GM12865 (cell line): Measurements from ENCODE around the gene IFT25.

Source experiments
- DNase-seq: peaks from one replicate; pipeline ENCODE4 v3.0.0; 2010; ENCODE audit warnings: low read depth
- H3K4me3 ChIP-seq: 2 replicates; pipeline ENCODE4 v1.5.1; 2011; ENCODE audit warnings: mild to moderate bottlenecking, low read depth, low read length, control low read depth
- TF ChIP-seq, protein P1 (sequence below): IDR thresholded peaks from 2 replicates; pipeline ENCODE4 v1.5.1; 2011; ENCODE audit warnings: low read length, control low read depth, low read depth, inconsistent platforms; ENCODE audit not compliant: insufficient read depth; ENCODE audit errors: missing control alignments

IFT25 gene

DNA sequence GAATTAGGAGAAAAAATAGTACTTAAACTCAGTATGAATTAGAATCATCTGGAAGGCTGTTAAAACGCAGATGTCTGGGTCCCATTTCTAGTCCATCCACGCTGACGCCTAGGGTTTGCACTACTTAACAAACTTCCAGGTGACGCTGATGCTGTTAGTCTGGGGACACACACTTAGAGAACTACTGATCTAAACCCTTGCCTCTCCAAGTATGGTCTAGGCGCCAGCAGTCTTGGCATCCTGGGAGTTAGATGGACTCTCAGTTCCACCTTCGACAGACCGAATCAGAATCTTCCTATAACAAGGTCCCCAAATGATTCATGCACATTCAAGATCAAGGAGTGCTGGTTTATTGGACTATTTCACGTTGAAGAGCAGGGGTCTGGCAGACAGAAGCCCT lies 40.0 kb downstream of the IFT25 start:
- no peak overlapping the region for H3K4me3 ChIP-seq
- TF ChIP-seq, protein P1, sequence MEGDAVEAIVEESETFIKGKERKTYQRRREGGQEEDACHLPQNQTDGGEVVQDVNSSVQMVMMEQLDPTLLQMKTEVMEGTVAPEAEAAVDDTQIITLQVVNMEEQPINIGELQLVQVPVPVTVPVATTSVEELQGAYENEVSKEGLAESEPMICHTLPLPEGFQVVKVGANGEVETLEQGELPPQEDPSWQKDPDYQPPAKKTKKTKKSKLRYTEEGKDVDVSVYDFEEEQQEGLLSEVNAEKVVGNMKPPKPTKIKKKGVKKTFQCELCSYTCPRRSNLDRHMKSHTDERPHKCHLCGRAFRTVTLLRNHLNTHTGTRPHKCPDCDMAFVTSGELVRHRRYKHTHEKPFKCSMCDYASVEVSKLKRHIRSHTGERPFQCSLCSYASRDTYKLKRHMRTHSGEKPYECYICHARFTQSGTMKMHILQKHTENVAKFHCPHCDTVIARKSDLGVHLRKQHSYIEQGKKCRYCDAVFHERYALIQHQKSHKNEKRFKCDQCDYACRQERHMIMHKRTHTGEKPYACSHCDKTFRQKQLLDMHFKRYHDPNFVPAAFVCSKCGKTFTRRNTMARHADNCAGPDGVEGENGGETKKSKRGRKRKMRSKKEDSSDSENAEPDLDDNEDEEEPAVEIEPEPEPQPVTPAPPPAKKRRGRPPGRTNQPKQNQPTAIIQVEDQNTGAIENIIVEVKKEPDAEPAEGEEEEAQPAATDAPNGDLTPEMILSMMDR, result no peak
- DNase-seq, result no peak

DNA sequence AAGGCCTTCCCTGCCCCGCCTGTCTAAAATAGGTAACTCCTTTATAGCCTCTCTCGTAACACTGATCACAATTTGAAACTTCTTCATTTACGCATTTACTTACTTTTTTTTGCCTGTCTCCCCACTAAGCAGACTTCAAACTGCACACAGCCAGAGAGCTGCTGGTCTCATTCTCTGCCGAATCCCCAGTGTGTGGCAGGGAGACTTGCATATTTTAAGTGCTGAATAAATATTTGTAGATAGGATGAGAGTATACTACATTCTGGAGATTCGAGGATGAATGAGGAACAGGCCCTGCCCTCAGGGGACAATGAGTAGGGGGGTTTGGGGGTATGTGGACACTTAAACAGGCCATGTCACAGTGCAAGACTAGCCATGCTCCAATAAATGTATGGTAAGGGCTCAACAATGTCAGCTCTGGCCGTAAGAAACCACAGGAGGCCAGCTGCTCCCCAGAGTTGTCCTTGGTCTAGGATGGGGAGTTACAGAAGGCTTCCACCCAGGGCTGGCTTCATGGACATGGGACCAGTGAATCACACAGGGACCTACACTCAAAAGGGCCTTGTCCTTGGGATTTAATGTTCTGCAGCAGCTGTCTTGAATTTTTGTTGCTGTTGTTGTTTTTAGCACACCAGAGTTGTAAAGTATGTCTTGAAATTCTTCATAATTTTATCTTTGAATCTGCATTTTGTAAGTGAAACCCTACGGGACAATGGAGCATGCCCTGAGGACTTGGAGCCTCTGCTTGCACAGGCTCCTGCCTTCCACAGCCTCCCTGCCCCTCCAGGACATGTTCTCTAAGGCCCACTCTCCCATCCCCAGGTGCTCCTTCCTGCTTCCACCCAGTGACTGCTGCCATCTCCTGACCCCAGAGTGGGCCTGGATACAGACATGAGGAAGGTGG lies 43.0 kb downstream of the IFT25 start:
- no peak overlapping the region for H3K4me3 ChIP-seq
- no peak for DNase-seq
- TF ChIP-seq, protein P1, result no peak

DNA sequence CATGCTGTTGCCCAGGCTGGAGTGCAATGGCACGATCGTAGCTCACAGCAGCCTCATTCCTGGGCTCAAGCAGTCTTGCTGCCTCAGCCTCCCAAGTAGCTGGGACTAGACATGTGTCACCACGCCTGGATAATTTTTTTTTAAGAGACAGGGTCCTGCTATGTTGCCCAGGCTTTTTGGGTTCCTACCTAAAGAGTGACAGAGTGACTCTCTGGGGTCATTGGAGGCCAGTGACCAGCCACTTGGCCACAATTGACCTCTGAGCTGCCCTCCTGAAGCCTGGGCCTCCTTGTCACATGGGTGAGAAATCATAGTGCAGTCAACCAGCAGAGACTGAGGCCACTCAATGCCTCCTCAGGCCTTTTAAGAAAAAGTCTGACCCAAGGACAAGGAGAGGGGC lies 45.8 kb downstream of the IFT25 start:
- TF ChIP-seq, protein P1, result no peak
- no peak for DNase-seq
- no peak overlapping the region for H3K4me3 ChIP-seq

DNA sequence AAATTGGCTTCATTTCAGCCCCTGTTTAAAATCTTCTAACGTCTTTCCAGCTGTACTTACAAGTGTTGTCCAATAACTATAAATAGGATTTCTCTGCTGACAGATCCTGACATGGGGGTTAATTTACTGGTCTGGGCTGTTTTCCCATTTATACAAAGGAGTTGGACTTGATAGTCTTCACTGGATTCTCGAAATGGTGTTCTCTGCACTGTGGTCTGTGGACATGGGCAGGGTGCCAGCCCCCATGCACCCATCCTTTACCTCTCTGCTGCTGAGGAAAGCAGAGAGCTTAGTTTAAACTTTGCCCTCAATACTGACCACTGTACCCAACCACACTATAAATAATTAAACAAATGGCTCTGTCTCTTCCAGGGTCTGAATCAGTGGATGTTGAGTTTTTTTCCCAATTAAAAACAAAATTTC lies 46.3 kb downstream of the IFT25 start:
- TF ChIP-seq, protein P1, result no peak
- no peak overlapping the region for H3K4me3 ChIP-seq
- DNase-seq, result no peak

DNA sequence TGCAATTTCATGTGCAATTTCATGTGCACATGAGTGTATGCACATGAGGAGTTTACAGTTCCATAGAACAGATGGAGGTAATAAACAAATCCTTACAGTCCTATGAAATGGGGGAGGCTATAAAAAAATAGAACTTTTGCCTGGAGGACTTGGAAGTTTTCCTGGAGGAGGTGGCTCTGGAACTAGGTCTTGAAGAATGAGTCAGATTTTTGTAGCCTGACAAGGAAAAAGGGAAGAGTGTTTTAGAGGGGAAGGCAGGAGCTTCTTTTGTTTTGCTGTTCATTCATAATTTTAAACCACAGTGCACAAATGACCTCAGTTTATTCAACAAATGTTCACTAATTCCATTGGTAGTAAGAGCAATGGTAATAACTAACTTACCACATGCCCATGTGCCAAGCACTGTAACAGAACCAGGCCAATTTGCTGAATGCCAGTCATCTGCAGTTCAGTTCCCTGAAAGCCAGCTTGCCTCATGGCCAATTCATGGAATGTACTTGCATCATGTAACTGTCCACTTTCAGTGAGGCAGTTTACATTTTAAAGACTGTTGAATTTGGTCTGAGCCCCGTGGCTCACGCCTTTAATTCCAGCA lies 48.8 kb downstream of the IFT25 start:
- no peak overlapping the region for H3K4me3 ChIP-seq

DNA sequence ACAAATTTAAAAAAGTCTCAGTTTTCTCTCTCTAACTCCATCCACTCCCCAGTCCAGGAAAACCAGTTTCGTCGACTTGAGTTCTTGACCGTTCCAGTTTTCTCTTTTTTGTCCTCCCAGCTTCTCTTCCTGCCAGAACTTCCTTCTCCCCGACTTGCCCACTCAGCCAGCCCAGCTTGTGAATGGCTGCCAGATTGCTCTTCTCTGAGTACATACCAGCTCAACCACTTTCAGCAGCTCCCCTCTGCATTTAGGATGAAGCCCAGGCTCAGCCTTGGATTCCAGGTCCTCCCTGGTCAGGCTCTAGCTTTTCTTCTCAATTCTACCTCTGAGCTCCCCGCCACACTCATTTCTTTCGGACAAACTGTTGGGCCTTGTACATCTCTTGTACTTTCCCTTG lies 50.1 kb downstream of the IFT25 start:
- TF ChIP-seq, protein P1, result no peak
- no peak overlapping the region for H3K4me3 ChIP-seq
- DNase-seq, result no peak

More for the DNA sequence above, 48.8 kb downstream of the IFT25 start:
- no peak for DNase-seq
- TF ChIP-seq, protein P1, result no peak
